Hepatocyte (in vitro differentiated cells): ENCODE results near the gene FCHSD2.

Source experiments
- CTCF ChIP-seq: fragments of 200-600 bp; sonication (generic); IDR thresholded peaks from 2 replicates; pipeline ENCODE4 v1.5.1; 2016; ENCODE audit warnings: antibody characterized with exemption, mild to moderate bottlenecking; ENCODE audit not compliant: poor library complexity
- EZH2 ChIP-seq: fragments of 200-600 bp; sonication (generic); IDR thresholded peaks from 2 replicates; pipeline ENCODE4 v1.6.1; 2016; ENCODE audit warnings: antibody characterized with exemption, mild to moderate bottlenecking, borderline replicate concordance
- EZH2phosphoT487 ChIP-seq: fragments of 200-600 bp; sonication (generic); IDR thresholded peaks from one replicate; pipeline ENCODE4 v1.6.1; 2018; ENCODE audit warnings: antibody characterized with exemption, mild to moderate bottlenecking, low read depth, moderate library complexity; ENCODE audit not compliant: unreplicated experiment, severe bottlenecking

- TF ChIP-seq CTCF = no peak
- TF ChIP-seq EZH2 = no peak
- no peak for TF ChIP-seq EZH2phosphoT487
Observed at GRCh38 chr11:73135346-73136284, 6.5 kb downstream of the FCHSD2 start.
